Neutrophil (primary cell): ENCODE results near the gene HMGCLL1.

Experiments
- H3K27ac ChIP-seq: fragments of 200-600 bp; sonication (generic); 2 replicates; pipeline ENCODE4 v1.5.1; 2016; ENCODE audit warnings: mild to moderate bottlenecking, moderate library complexity
- H3K27me3 ChIP-seq: fragments of 200-600 bp; sonication (generic); 2 replicates; pipeline ENCODE4 v1.6.0; 2016; ENCODE audit warnings: mild to moderate bottlenecking
- H3K36me3 ChIP-seq: fragments of 200-600 bp; sonication (generic); 2 replicates; pipeline ENCODE4 v1.5.1; 2017
- H3K4me1 ChIP-seq, 2 experiments: fragments of 200-600 bp in 1 of 2; sonication (generic) in 1 of 2; 1 replicate in 1 of 2; 2 replicates in 1 of 2; pipeline versions ENCODE4 v1.5.1 to v1.6.1; 2013 to 2016; ENCODE audit warnings: low read depth in 1 of 2, low read length in 1 of 2, mild to moderate bottlenecking in 1 of 2, moderate library complexity in 1 of 2; ENCODE audit not compliant: control insufficient read depth in 1 of 2, insufficient read depth in 1 of 2
- H3K4me3 ChIP-seq, 2 experiments: fragments of 200-600 bp in 1 of 2; sonication (generic) in 1 of 2; 1 replicate in 1 of 2; 2 replicates in 1 of 2; pipeline ENCODE4 v1.5.1; 2013 to 2016; ENCODE audit warnings: low read depth in 1 of 2, low read length in 1 of 2, mild to moderate bottlenecking in 1 of 2, moderate library complexity in 1 of 2
- H3K9me3 ChIP-seq: fragments of 200-600 bp; sonication (generic); 2 replicates; pipeline ENCODE4 v1.5.1; 2016
- TF ChIP-seq, protein P1 (sequence below): fragments of 200-600 bp; sonication (generic); IDR thresholded peaks from 2 replicates; pipeline ENCODE4 v1.5.1; 2016; ENCODE audit warnings: antibody characterized with exemption

HMGCLL1 gene

DNA sequence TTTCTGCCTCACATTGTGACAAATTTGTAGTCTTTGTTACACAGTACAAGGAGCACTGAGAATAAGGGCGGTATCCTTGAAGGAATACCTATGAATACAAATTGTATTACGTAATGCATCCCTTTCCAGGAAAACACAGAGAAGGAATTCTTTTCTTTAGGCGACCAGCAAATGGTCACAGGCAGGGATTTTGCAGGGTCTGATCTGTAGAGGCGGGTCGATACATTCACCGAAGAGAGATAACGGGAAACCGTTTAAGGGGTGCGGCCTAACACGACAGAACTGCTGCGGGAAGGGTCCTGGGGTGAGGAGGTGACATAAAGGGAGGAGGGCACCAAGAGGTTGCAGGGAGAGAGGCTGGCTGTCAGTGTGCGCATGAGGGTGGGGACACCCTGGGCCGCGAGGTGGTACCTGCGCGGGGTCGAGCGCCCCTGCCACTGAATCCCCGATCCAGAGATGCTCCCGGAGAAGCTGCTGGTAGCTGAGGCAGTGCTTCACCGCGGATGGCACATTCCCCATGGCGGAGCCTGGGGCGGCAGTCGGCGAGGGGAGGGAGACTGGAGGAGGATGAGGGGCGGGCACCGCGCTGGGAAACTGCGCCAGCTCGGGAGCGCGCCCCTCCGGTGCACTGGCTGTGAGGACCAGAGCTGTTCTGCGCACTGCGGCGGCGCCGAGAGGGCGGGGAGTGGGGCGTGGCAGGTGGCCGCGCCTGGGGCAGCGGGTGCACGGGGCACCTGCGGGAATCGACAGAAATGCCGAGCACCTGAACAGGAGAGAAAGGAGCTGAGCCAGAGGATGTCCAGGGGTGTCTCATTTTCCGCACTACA is at the start of gene HMGCLL1:
Gene HMGCLL1, minus strand, starts transcription at position 656 of the 827 bp plus-strand sequence. Its CDS starts 137 bp downstream, at position 519.
- Histone ChIP-seq H3K4me3 (no peak within 1 kb of the TSS), H3K27me3 (peaks cover 19% of the 10 kb centered on the region), H3K27ac (no peak within 1 kb of the TSS), H3K36me3 (no peaks in the 10 kb centered on the region), H3K9me3 (no peaks in the 10 kb centered on the region), H3K4me1 (no peaks in the 10 kb centered on the region)
- TF ChIP-seq, protein P1, sequence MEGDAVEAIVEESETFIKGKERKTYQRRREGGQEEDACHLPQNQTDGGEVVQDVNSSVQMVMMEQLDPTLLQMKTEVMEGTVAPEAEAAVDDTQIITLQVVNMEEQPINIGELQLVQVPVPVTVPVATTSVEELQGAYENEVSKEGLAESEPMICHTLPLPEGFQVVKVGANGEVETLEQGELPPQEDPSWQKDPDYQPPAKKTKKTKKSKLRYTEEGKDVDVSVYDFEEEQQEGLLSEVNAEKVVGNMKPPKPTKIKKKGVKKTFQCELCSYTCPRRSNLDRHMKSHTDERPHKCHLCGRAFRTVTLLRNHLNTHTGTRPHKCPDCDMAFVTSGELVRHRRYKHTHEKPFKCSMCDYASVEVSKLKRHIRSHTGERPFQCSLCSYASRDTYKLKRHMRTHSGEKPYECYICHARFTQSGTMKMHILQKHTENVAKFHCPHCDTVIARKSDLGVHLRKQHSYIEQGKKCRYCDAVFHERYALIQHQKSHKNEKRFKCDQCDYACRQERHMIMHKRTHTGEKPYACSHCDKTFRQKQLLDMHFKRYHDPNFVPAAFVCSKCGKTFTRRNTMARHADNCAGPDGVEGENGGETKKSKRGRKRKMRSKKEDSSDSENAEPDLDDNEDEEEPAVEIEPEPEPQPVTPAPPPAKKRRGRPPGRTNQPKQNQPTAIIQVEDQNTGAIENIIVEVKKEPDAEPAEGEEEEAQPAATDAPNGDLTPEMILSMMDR: no peak

DNA sequence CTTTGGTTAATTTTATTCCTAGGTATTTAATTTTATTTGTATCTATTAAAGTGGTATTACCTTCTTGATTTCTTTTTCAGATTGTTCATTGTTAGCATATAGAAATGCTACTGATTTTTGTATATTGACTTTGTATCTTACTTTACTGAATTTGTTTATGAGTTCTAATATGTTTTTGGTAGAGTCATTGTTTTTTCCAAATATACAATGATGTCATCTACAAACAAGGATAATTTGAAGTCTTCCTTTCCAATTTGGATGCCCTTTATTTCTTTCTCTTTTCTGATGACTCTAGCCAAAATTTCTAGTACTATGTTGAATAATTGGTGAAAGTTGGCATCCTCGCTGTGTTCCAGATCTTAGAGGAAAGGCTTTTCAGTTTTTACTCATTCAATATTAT is 43.0 kb upstream of the HMGCLL1 start:
- Histone ChIP-seq H3K27me3 (no peaks in the 10 kb centered on the region), H3K4me3 (no peak overlapping the region)
- TF ChIP-seq, protein P1: no peak

DNA sequence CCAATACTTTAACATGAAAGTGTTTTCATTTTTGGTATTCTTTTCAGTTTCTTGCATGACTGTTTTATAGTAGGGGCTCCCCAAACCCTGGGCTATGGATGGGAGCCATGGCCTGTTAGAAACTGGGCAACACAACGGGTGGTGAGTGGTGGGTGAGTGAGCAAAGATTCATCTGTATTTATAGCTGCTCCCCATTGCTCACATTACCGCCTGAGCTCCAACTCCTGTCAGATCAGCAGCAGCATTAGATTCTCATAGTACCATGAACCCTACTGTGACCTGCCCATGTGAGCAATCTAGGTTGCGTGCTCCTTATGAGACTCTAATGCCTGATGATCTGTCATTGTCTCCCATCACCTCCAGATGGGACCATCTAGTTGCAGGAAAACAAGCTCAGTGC is 42.3 kb upstream of the HMGCLL1 start:
- no peaks in the 10 kb centered on the region for H3K36me3 ChIP-seq
- H3K9me3 ChIP-seq: no peaks in the 10 kb centered on the region
- H3K27ac ChIP-seq: no peak overlapping the region
- no peaks in the 10 kb centered on the region for H3K4me1 ChIP-seq
- TF ChIP-seq, protein P1: no peak
- no peaks in the 10 kb centered on the region for H3K27me3 ChIP-seq
- H3K4me3 ChIP-seq: no peak overlapping the region

More for the DNA sequence above, 43.0 kb upstream of the HMGCLL1 start:
- Histone ChIP-seq H3K36me3 (no peaks in the 10 kb centered on the region), H3K27ac (no peak overlapping the region), H3K9me3 (no peaks in the 10 kb centered on the region), H3K4me1 (no peaks in the 10 kb centered on the region)

DNA sequence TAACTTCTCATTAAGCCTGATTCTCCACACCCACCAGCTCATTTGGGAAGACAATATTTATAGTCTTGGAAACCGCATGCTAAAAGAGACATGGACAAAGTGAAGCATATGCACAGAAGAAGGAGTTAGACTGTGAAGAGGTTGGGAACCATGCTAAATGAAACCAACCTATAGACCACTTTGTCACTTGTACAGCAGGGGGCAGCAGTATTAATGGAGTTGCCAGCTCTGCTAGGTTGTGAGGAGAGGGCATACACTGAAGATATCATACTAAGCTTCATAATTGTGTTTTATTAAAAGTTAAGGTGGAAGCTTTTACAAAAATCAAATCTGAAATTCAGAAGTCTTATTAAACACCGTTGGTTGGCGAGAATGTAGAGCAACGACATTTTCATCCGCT is 38.3 kb upstream of the HMGCLL1 start:
- H3K27ac ChIP-seq: no peak overlapping the region
- no peaks in the 10 kb centered on the region for H3K27me3 ChIP-seq
- no peak overlapping the region for H3K4me3 ChIP-seq
- H3K9me3 ChIP-seq: no peaks in the 10 kb centered on the region
- no peaks in the 10 kb centered on the region for H3K4me1 ChIP-seq
- H3K36me3 ChIP-seq: no peaks in the 10 kb centered on the region
- TF ChIP-seq, protein P1: no peak

DNA sequence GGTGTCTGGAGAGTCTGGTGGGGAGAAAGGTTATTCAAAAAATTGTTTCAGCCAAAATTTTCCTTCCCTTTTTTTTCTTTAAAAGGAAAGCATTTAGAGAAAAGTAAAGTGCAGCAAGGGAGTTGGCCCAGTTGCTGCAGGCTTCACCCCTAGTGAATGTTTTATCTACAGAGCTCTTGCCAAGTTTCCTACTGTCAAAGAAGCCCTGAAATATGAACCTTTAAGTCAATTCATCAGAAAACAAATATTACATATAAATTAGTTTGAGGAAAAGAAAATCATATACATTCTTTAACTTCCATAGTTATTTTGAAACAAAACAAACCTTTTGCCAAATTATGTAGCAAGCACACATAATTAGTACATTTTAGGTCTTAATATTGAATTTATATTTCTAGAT is 25.0 kb upstream of the HMGCLL1 start:
- Histone ChIP-seq H3K9me3 (no peaks in the 10 kb centered on the region), H3K4me1 (no peaks in the 10 kb centered on the region), H3K36me3 (no peaks in the 10 kb centered on the region), H3K27me3 (no peaks in the 10 kb centered on the region), H3K27ac (no peak overlapping the region), H3K4me3 (no peak overlapping the region)
- TF ChIP-seq, protein P1: no peak
